H9 (cell line): ENCODE measurements around the gene SMIM26. TPM values are rescaled to one million over a fixed set of nuclear protein-coding genes. Genes with fewer than 3 reads are reported as not detected.
"Not testable (repeated sequence)": the region's sequence is repeated elsewhere in the genome, so short reads cannot be mapped to it uniquely, and the experiment has no call there.

Source experiments
- DNase-seq: peaks from one replicate; pipeline ENCODE4 v3.0.0-alpha.2; 2017
- H2AFZ ChIP-seq: one replicate; pipeline ENCODE4 v1.6.1; 2013; ENCODE audit warnings: mild to moderate bottlenecking, low read length, control low read depth, moderate library complexity
- H2AK5ac ChIP-seq: 2 replicates; pipeline ENCODE4 v1.6.1; 2013; ENCODE audit warnings: low read length, control low read depth, mixed read lengths; ENCODE audit not compliant: insufficient read length
- H2BK120ac ChIP-seq: one replicate; pipeline ENCODE4 v1.6.1; 2013; ENCODE audit warnings: low read depth, mild to moderate bottlenecking, low read length, control low read depth, inconsistent platforms; ENCODE audit not compliant: poor library complexity, severe bottlenecking
- H2BK12ac ChIP-seq: 2 replicates; pipeline ENCODE4 v1.6.1; 2013; ENCODE audit warnings: low read length, control low read depth, mixed read lengths, low read depth; ENCODE audit not compliant: insufficient read length
- H2BK15ac ChIP-seq: 2 replicates; pipeline ENCODE4 v1.6.1; 2013; ENCODE audit warnings: low read depth, low read length, control low read depth
- H2BK20ac ChIP-seq: one replicate; pipeline ENCODE4 v1.6.1; 2013; ENCODE audit warnings: low read depth, mild to moderate bottlenecking, low read length, control low read depth, inconsistent platforms; ENCODE audit not compliant: poor library complexity, severe bottlenecking
- H2BK5ac ChIP-seq: 2 replicates; pipeline ENCODE4 v1.6.1; 2013; ENCODE audit warnings: low read length, control low read depth, mixed read lengths; ENCODE audit not compliant: insufficient read length
- H3K14ac ChIP-seq: 2 replicates; pipeline ENCODE4 v1.6.1; 2013; ENCODE audit warnings: low read length, control low read depth; ENCODE audit not compliant: insufficient read depth
- H3K18ac ChIP-seq: 2 replicates; pipeline ENCODE4 v1.6.1; 2013; ENCODE audit warnings: low read depth, mild to moderate bottlenecking, mixed read lengths, low read length, control low read depth; ENCODE audit not compliant: insufficient read length
- H3K23ac ChIP-seq: 2 replicates; pipeline ENCODE4 v1.6.1; 2013; ENCODE audit warnings: low read length, control low read depth, mixed read lengths, low read depth; ENCODE audit not compliant: insufficient read length
- H3K23me2 ChIP-seq: 2 replicates; pipeline ENCODE4 v1.6.1; 2013; ENCODE audit warnings: low read depth, mild to moderate bottlenecking, mixed read lengths, low read length, control low read depth; ENCODE audit not compliant: insufficient read length, poor library complexity, severe bottlenecking
- H3K27ac ChIP-seq: 2 replicates; pipeline ENCODE4 v1.5.1; 2013; ENCODE audit warnings: low read length, control low read depth, mixed read lengths, low read depth; ENCODE audit not compliant: insufficient read length
- H3K27me3 ChIP-seq: 2 replicates; pipeline ENCODE4 v1.6.1; 2013; ENCODE audit warnings: low read length, control low read depth, inconsistent platforms; ENCODE audit not compliant: insufficient read depth
- H3K4ac ChIP-seq: 2 replicates; pipeline ENCODE4 v1.6.1; 2013; ENCODE audit warnings: low read depth, mild to moderate bottlenecking, control low read depth, inconsistent platforms, low read length, moderate library complexity
- H3K4me1 ChIP-seq: 2 replicates; pipeline ENCODE4 v1.6.1; 2013; ENCODE audit warnings: low read length, control low read depth, inconsistent platforms; ENCODE audit not compliant: insufficient read depth
- H3K4me2 ChIP-seq: 2 replicates; pipeline ENCODE4 v1.6.1; 2013; ENCODE audit warnings: low read length, control low read depth, mixed read lengths; ENCODE audit not compliant: insufficient read length, insufficient read depth
- H3K56ac ChIP-seq: 2 replicates; pipeline ENCODE4 v1.6.1; 2013; ENCODE audit warnings: low read depth, mild to moderate bottlenecking, mixed read lengths, low read length, control low read depth; ENCODE audit not compliant: insufficient read length
- H3K79me1 ChIP-seq: 2 replicates; pipeline ENCODE4 v1.6.1; 2013; ENCODE audit warnings: low read depth, mild to moderate bottlenecking, moderate library complexity, low read length, control low read depth, inconsistent platforms; ENCODE audit not compliant: insufficient read depth, poor library complexity, severe bottlenecking
- H3K79me2 ChIP-seq: 2 replicates; pipeline ENCODE4 v1.6.1; 2013; ENCODE audit warnings: low read length, control low read depth, inconsistent platforms; ENCODE audit not compliant: insufficient read depth
- H3K9ac ChIP-seq: 2 replicates; pipeline ENCODE4 v1.6.1; 2013; ENCODE audit warnings: low read length, control low read depth, mixed read lengths; ENCODE audit not compliant: insufficient read length; ENCODE audit errors: extremely low read depth
- H3K9me3 ChIP-seq: one replicate; pipeline ENCODE4 v1.6.1; 2013; ENCODE audit warnings: low read depth, low read length, inconsistent platforms; ENCODE audit not compliant: control insufficient read depth
- H3T11ph ChIP-seq: one replicate; pipeline ENCODE4 v1.6.1; 2013; ENCODE audit warnings: mild to moderate bottlenecking, low read length, control low read depth, inconsistent platforms
- H4K20me1 ChIP-seq: one replicate; pipeline ENCODE4 v1.6.1; 2013; ENCODE audit not compliant: control insufficient read depth, insufficient read length, insufficient read depth
- H4K5ac ChIP-seq: 2 replicates; pipeline ENCODE4 v1.6.1; 2013; ENCODE audit warnings: low read depth, mild to moderate bottlenecking, mixed read lengths, low read length, control low read depth; ENCODE audit not compliant: insufficient read length
- H4K8ac ChIP-seq: replicated peaks from 2 replicates; pipeline ENCODE4 v1.6.1; 2013; ENCODE audit warnings: low read length, control low read depth, mixed read lengths, low read depth; ENCODE audit not compliant: insufficient read length
- H4K91ac ChIP-seq: 2 replicates; pipeline ENCODE4 v1.6.1; 2013; ENCODE audit warnings: low read depth, mild to moderate bottlenecking, moderate library complexity, mixed read lengths, low read length, control low read depth; ENCODE audit not compliant: insufficient read length
- H3K27ac Mint-ChIP-seq, 3 experiments: 2 replicates in 2 of 3; 3 replicates in 1 of 3; pipeline ENCODE4 v1.8.0; 2020 to 2021; ENCODE audit warnings: mixed read lengths in 3 of 3, mild to moderate bottlenecking in 1 of 3, moderate library complexity in 1 of 3
- H3K27me3 Mint-ChIP-seq: 2 replicates; pipeline ENCODE4 v1.8.0; 2021; ENCODE audit warnings: low read depth, mild to moderate bottlenecking, moderate library complexity, mixed read lengths
- H3K36me3 Mint-ChIP-seq, 3 experiments: 2 replicates in 2 of 3; 3 replicates in 1 of 3; pipeline ENCODE4 v1.8.0; 2020 to 2021; ENCODE audit warnings: low read depth in 3 of 3, mixed read lengths in 3 of 3; ENCODE audit not compliant: insufficient read depth in 1 of 3
- H3K4me1 Mint-ChIP-seq, 2 experiments: 2 replicates each; pipeline ENCODE4 v1.8.0; 2020; ENCODE audit warnings: mixed read lengths in 2 of 2
- H3K4me3 Mint-ChIP-seq, 2 experiments: 2 replicates in 1 of 2; 3 replicates in 1 of 2; pipeline ENCODE4 v1.8.0; 2020 to 2021; ENCODE audit warnings: mild to moderate bottlenecking in 2 of 2, mixed read lengths in 2 of 2, moderate library complexity in 1 of 2
- H3K9me3 Mint-ChIP-seq, 2 experiments: 2 replicates in 1 of 2; 3 replicates in 1 of 2; pipeline ENCODE4 v1.8.0; 2020; ENCODE audit warnings: mild to moderate bottlenecking in 2 of 2, mixed read lengths in 2 of 2, moderate library complexity in 1 of 2
- WGBS: extraction: QIAGEN DNeasy Blood & Tissue Kit; methylation state at CpG from one replicate; pipeline ENCODE4 v1.1.7; 2013; ENCODE audit warnings: missing lambda C conversion rate, low lambda C conversion rate, mixed read lengths; ENCODE audit not compliant: insufficient read length; ENCODE audit errors: extremely low coverage; 5-methylcytosine and 5-hydroxymethylcytosine counted together
- long read RNA-seq: library from polyadenylated mRNA; unstranded; transcript quantifications from one replicate; pipeline ENCODE4 v2.0.0, GENCODE V29; 2020
- total RNA-seq: library from RNA; stranded (reverse); gene quantifications from 2 replicates; pipeline ENCODE4 v1.2.1, GENCODE V29; 2021
- TF ChIP-seq, protein P1 (sequence below): fragments of 200-600 bp; sonication (generic); conservative IDR thresholded peaks from 3 replicates; pipeline ENCODE4 v1.8.0; 2021; ENCODE audit warnings: antibody characterized with exemption, mild to moderate bottlenecking

SMIM26 gene
- total RNA-seq = 66.5 and 75.9 TPM in 2 replicates
- long read RNA-seq, transcript SMIM26-202 (2 exons, 575 nt) = major isoform, 16 of 18 reads
- long read RNA-seq, partial matches to known transcripts = 0 of 18 reads
- long read RNA-seq, other reads (novel, unspliced or antisense) = 0 of 18 reads

DNA sequence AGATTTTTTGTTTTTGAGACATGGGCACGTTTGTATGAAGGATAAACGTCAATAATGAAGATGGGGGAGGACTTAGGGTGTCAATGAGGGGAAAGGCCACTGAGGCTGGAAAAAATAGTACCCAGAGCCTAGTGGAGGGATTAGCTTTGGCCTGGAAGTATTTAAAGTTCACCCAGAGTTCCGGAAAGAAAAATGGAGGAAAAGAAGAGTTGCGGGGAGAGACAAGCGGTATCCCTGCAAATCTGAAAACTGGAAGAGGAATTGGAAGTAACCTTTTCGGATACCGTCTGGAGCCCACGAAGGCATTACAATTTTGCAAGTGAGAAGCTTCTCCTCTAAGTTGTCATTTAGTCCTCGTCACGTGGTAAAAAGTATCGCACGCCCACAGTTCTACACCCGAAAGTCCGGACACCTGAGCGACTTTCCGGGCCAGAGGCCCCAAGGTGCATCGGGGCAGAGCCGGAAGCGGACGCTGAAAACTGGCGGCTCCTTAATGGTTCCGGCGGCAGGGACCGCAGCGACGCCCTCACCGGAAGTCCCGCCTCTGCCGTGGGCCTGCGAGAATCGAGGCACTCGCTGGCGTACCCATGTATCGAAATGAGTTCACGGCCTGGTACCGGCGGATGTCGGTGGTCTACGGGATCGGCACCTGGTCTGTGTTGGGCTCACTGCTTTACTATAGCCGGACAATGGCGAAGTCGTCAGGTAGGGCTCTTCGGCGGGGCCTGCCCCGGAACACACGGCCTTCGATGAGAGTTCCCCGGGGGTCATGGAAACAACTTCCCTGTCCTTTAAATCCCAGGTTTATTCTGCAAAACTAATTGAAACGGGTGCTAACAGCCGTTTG is at the start of gene SMIM26:
Gene SMIM26 (plus strand): TSS at position 541 of the 847 bp plus-strand sequence. CDS start 47 bp downstream, at position 588.
- no peak within 1 kb of the TSS for H3T11ph ChIP-seq
- H4K5ac ChIP-seq = peak within 1 kb of the TSS; percentile 63
- no peak within 1 kb of the TSS for H3K23ac ChIP-seq
- peaks cover 5 to 6% of the 10 kb centered on the region in 2 experiments; a peak in 1 of 4 replicates for H3K4me1 Mint-ChIP-seq
- no peak within 1 kb of the TSS for H3K4ac ChIP-seq
- no peaks in the 10 kb centered on the region for H3K79me1 ChIP-seq
- H3K9ac ChIP-seq = peak within 1 kb of the TSS; percentile 90
- no peak within 1 kb of the TSS for H2BK5ac ChIP-seq
- no peak within 1 kb of the TSS for H2BK15ac ChIP-seq
- peak within 1 kb of the TSS; percentile 90; the same call in 1 of the 2 replicates for H3K14ac ChIP-seq
- H3K27ac Mint-ChIP-seq = peak within 1 kb of the TSS; percentile 82 to 99 (median 90)
- H3K4me3 Mint-ChIP-seq = peak within 1 kb of the TSS; percentile 89 to 99
- H3K27me3 Mint-ChIP-seq = no peaks in the 10 kb centered on the region
- no peak within 1 kb of the TSS for H2BK12ac ChIP-seq
- no peak within 1 kb of the TSS for H3K56ac ChIP-seq
- no peaks in the 10 kb centered on the region for H4K20me1 ChIP-seq
- peak within 1 kb of the TSS; percentile 78 for H3K4me2 ChIP-seq
- no peak within 1 kb of the TSS for H2AK5ac ChIP-seq
- no peaks in the 10 kb centered on the region for H3K9me3 Mint-ChIP-seq
- peak; percentile 92 for DNase-seq
- peaks cover 17 to 27% (median 26%) of the 10 kb centered on the region in 3 experiments; a peak in 6 of 7 replicates for H3K36me3 Mint-ChIP-seq
- H3K9me3 ChIP-seq = no peaks in the 10 kb centered on the region
- peaks cover 5% of the 10 kb centered on the region; the same call in 1 of the 2 replicates for H3K79me2 ChIP-seq
- H4K8ac ChIP-seq = no peak within 1 kb of the TSS
- no peak within 1 kb of the TSS for H2BK20ac ChIP-seq
- no peak within 1 kb of the TSS for H4K91ac ChIP-seq
- no peak within 1 kb of the TSS for H2BK120ac ChIP-seq
- WGBS = no CpG with 5 or more reads among the region's 51 CpGs
- H2AFZ ChIP-seq = peak within 1 kb of the TSS; percentile 79
- H3K27ac ChIP-seq = peak within 1 kb of the TSS; percentile 29
- peak within 1 kb of the TSS; percentile 95 for H3K18ac ChIP-seq
- TF ChIP-seq, protein P1, sequence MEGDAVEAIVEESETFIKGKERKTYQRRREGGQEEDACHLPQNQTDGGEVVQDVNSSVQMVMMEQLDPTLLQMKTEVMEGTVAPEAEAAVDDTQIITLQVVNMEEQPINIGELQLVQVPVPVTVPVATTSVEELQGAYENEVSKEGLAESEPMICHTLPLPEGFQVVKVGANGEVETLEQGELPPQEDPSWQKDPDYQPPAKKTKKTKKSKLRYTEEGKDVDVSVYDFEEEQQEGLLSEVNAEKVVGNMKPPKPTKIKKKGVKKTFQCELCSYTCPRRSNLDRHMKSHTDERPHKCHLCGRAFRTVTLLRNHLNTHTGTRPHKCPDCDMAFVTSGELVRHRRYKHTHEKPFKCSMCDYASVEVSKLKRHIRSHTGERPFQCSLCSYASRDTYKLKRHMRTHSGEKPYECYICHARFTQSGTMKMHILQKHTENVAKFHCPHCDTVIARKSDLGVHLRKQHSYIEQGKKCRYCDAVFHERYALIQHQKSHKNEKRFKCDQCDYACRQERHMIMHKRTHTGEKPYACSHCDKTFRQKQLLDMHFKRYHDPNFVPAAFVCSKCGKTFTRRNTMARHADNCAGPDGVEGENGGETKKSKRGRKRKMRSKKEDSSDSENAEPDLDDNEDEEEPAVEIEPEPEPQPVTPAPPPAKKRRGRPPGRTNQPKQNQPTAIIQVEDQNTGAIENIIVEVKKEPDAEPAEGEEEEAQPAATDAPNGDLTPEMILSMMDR = no peak
- no peaks in the 10 kb centered on the region for H3K4me1 ChIP-seq
- peaks cover 7% of the 10 kb centered on the region for H3K23me2 ChIP-seq
- no peaks in the 10 kb centered on the region for H3K27me3 ChIP-seq

DNA sequence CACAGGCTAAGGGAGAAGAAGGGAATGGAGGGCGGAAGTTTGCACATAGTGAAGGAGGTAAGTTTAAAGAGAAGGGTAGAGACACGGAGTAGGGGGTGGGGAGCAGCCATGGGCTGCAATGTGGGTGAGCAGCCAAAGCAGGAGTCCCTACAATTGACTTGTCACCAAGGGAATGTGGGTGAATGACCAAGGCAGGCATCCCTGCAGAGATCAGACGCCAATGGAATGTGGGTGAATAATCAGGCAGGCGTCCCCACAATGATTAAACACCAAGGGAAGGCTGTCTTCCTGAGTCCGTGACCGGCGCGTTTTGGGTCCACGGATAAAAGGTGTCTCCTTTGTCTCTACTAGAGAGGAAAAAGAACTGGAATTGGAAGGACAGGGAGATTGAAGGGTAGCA is 45.2 kb upstream of the SMIM26 start:
- not testable (repeated sequence) for H4K91ac ChIP-seq, H3K4me1 Mint-ChIP-seq, H3K27ac Mint-ChIP-seq, H2AK5ac ChIP-seq, H3K27ac ChIP-seq, H3K79me1 ChIP-seq, H3K9me3 Mint-ChIP-seq, H4K8ac ChIP-seq, H3K4me1 ChIP-seq, H2AFZ ChIP-seq, H2BK120ac ChIP-seq, H3K23ac ChIP-seq, H3K4me2 ChIP-seq, H3K79me2 ChIP-seq, H2BK12ac ChIP-seq, H3K27me3 ChIP-seq, H3K9me3 ChIP-seq, H3K4me3 Mint-ChIP-seq, H2BK5ac ChIP-seq, H3K18ac ChIP-seq, H4K5ac ChIP-seq, H3K9ac ChIP-seq, H2BK20ac ChIP-seq, H3K56ac ChIP-seq, H4K20me1 ChIP-seq, H2BK15ac ChIP-seq, H3K27me3 Mint-ChIP-seq, H3K23me2 ChIP-seq, H3K14ac ChIP-seq, DNase-seq, H3K4ac ChIP-seq, H3T11ph ChIP-seq
- no CpG with 5 or more reads among the region's 9 CpGs for WGBS
- H3K36me3 Mint-ChIP-seq = peaks cover 13 to 34% (median 32%) of the 10 kb centered on the region in 3 experiments; a peak in 6 of 7 replicates
